H1 (cell line): ENCODE data around the gene IFT122. TPM values are rescaled to one million over a fixed set of nuclear protein-coding genes. Genes with fewer than 3 reads are reported as not detected.

Experiments used
- CTCF ChIA-PET: fragments of 300-600 bp; sonication (Branson Sonifier 250); formaldehyde crosslinking; loops from one replicate; lab custom pipeline; 2021; ENCODE audit not compliant: partially characterized antibody; lab: Charles Lee
- POLR2A ChIA-PET: fragments of 300-600 bp; sonication (Branson Sonifier 250); formaldehyde crosslinking; loops from one replicate; lab custom pipeline; 2021; ENCODE audit warnings: inconsistent platforms; ENCODE audit not compliant: partially characterized antibody; lab: Charles Lee
- DNase-seq, 2 experiments: peaks; one replicate each; pipeline versions ENCODE4 v3.0.0 to v3.0.0-alpha.2; 2010 to 2022; ENCODE audit warnings: low spot score in 2 of 2, low read depth in 1 of 2, mixed read lengths in 1 of 2
- FAIRE-seq: peaks from 2 replicates; lab custom pipeline; 2011; peaks lifted over from hg19 to GRCh38; lab: Jason Lieb, UNC
- H2AFZ ChIP-seq: 2 replicates; pipeline ENCODE4 v1.8.1; 2012; ENCODE audit warnings: low read length, inconsistent platforms
- H2AK5ac ChIP-seq: 2 replicates; pipeline ENCODE4 v1.6.1; 2013; ENCODE audit warnings: low read depth, low read length
- H2BK120ac ChIP-seq: replicated peaks from 2 replicates; pipeline ENCODE3; 2013; ENCODE audit warnings: low read depth, low read length, inconsistent platforms
- H2BK12ac ChIP-seq: 2 replicates; pipeline ENCODE4 v1.6.1; 2013; ENCODE audit warnings: low read depth, low read length
- H2BK15ac ChIP-seq: 2 replicates; pipeline ENCODE4 v1.6.1; 2013; ENCODE audit warnings: low read length
- H2BK20ac ChIP-seq: 2 replicates; pipeline ENCODE4 v1.6.1; 2013; ENCODE audit warnings: low read length
- H2BK5ac ChIP-seq: 2 replicates; pipeline ENCODE4 v1.6.1; 2013; ENCODE audit warnings: low read depth, low read length
- H3K14ac ChIP-seq: 2 replicates; pipeline ENCODE4 v1.6.1; 2013; ENCODE audit warnings: inconsistent platforms; ENCODE audit not compliant: insufficient read length
- H3K18ac ChIP-seq: 2 replicates; pipeline ENCODE4 v1.6.1; 2013; ENCODE audit warnings: low read length; ENCODE audit errors: extremely low read depth
- H3K23ac ChIP-seq: 2 replicates; pipeline ENCODE4 v1.6.1; 2013; ENCODE audit warnings: inconsistent platforms; ENCODE audit not compliant: insufficient read length
- H3K23me2 ChIP-seq: 2 replicates; pipeline ENCODE4 v1.6.1; 2013; ENCODE audit warnings: low read depth, low read length
- H3K27ac ChIP-seq: 2 replicates; pipeline ENCODE4 v1.6.1; 2011; ENCODE audit warnings: low read depth, low read length, inconsistent platforms
- H3K27me3 ChIP-seq, 4 experiments: replicated peaks in 1 of 4; 1 replicate in 1 of 4; 2 replicates in 3 of 4; pipeline versions ENCODE4 v1.6.1 to v1.8.1; 2011 to 2013; ENCODE audit warnings: low read length in 3 of 4, mild to moderate bottlenecking in 3 of 4, inconsistent platforms in 2 of 4, mixed read lengths in 2 of 4, moderate library complexity in 1 of 4; ENCODE audit not compliant: control insufficient read depth in 3 of 4, insufficient read depth in 3 of 4; ENCODE audit errors: extremely low read depth in 1 of 4
- H3K36me3 ChIP-seq, 4 experiments: 2 replicates each; pipeline versions ENCODE4 v1.6.1 to v1.8.1; 2011 to 2013; ENCODE audit warnings: mild to moderate bottlenecking in 4 of 4, low read length in 3 of 4, moderate library complexity in 2 of 4, control low read depth in 1 of 4, inconsistent platforms in 1 of 4; ENCODE audit not compliant: insufficient read depth in 4 of 4, control insufficient read depth in 2 of 4
- H3K4ac ChIP-seq: replicated peaks from 2 replicates; pipeline ENCODE3; 2013; ENCODE audit warnings: low read length, low read depth, mixed read lengths, inconsistent platforms; ENCODE audit not compliant: insufficient read length
- H3K4me1 ChIP-seq, 4 experiments: replicated peaks in 1 of 4; 1 replicate in 1 of 4; 2 replicates in 3 of 4; pipeline versions ENCODE4 v1.6.1 to v1.8.1; 2011 to 2013; ENCODE audit warnings: low read length in 3 of 4, inconsistent platforms in 2 of 4, mixed read lengths in 1 of 4; ENCODE audit not compliant: insufficient read depth in 4 of 4, control insufficient read depth in 3 of 4
- H3K4me2 ChIP-seq, 2 experiments: 2 replicates each; pipeline versions ENCODE4 v1.6.1 to v1.8.1; 2011 to 2013; ENCODE audit warnings: low read depth in 2 of 2, low read length in 2 of 2, control low read depth in 1 of 2, inconsistent platforms in 1 of 2, mild to moderate bottlenecking in 1 of 2; ENCODE audit not compliant: insufficient read depth in 1 of 2
- H3K4me3 ChIP-seq, 4 experiments: fragments of 200-600, 300-600 bp in 1 of 4; sonication (generic), shearing (Covaris generic), sonication (Bioruptor Twin) in 1 of 4; 2 replicates each; pipeline versions ENCODE4 v1.5.1 to v1.8.1; 2011 to 2016; ENCODE audit warnings: low read length in 4 of 4, low read depth in 3 of 4, control low read depth in 2 of 4, inconsistent platforms in 2 of 4, mild to moderate bottlenecking in 2 of 4, mixed read lengths in 1 of 4, moderate library complexity in 1 of 4; ENCODE audit not compliant: insufficient read depth in 2 of 4; ENCODE audit errors: extremely low read depth in 1 of 4
- H3K56ac ChIP-seq: replicated peaks from 2 replicates; pipeline ENCODE3; 2013; ENCODE audit warnings: low read depth, mild to moderate bottlenecking, mixed read lengths, low read length, inconsistent platforms; ENCODE audit not compliant: insufficient read length
- H3K79me1 ChIP-seq: 2 replicates; pipeline ENCODE4 v1.6.1; 2013; ENCODE audit warnings: low read depth, low read length, control low read depth
- H3K79me2 ChIP-seq, 2 experiments: 2 replicates each; pipeline versions ENCODE4 v1.6.1 to v1.8.1; 2012 to 2013; ENCODE audit warnings: low read length in 2 of 2, mild to moderate bottlenecking in 2 of 2, inconsistent platforms in 1 of 2; ENCODE audit not compliant: insufficient read depth in 2 of 2, control insufficient read depth in 1 of 2
- H3K9ac ChIP-seq, 4 experiments: replicated peaks in 1 of 4; 1 replicate in 1 of 4; 2 replicates in 3 of 4; pipeline versions ENCODE4 v1.6.1 to v1.8.1; 2011 to 2013; ENCODE audit warnings: low read depth in 3 of 4, low read length in 3 of 4, control low read depth in 2 of 4, mild to moderate bottlenecking in 2 of 4, moderate library complexity in 2 of 4, inconsistent platforms in 1 of 4; ENCODE audit errors: extremely low read depth in 1 of 4
- H3K9me3 ChIP-seq, 2 experiments: 2 replicates each; pipeline versions ENCODE4 v1.6.1 to v1.8.1; 2012 to 2013; ENCODE audit warnings: mild to moderate bottlenecking in 2 of 2, moderate library complexity in 2 of 2, control low read depth in 1 of 2, inconsistent platforms in 1 of 2, low read depth in 1 of 2, low read length in 1 of 2, mixed read lengths in 1 of 2; ENCODE audit not compliant: insufficient read depth in 2 of 2
- H4K20me1 ChIP-seq, 2 experiments: replicated peaks in 1 of 2; 2 replicates each; pipeline versions ENCODE3 to v1.8.1; 2011 to 2013; ENCODE audit warnings: inconsistent platforms in 2 of 2, low read length in 2 of 2, mild to moderate bottlenecking in 1 of 2; ENCODE audit not compliant: insufficient read depth in 2 of 2, control insufficient read depth in 1 of 2
- H4K5ac ChIP-seq: 2 replicates; pipeline ENCODE4 v1.6.1; 2013; ENCODE audit warnings: low read length, low read depth, mixed read lengths, inconsistent platforms; ENCODE audit not compliant: insufficient read length
- H4K8ac ChIP-seq: 2 replicates; pipeline ENCODE4 v1.8.0; 2013; ENCODE audit warnings: mild to moderate bottlenecking, moderate library complexity, low read length, inconsistent platforms; ENCODE audit not compliant: insufficient read depth; ENCODE audit errors: extremely low read depth
- H4K91ac ChIP-seq: replicated peaks from 2 replicates; pipeline ENCODE3; 2013; ENCODE audit warnings: low read length, mixed read lengths, inconsistent platforms; ENCODE audit not compliant: insufficient read length
- BRCA1 ChIP-seq: IDR thresholded peaks from 2 replicates; pipeline ENCODE4 v1.6.1; 2012; ENCODE audit warnings: low read depth, low read length, improper control_type of control experiment
- CHD2 ChIP-seq: IDR thresholded peaks from 2 replicates; pipeline ENCODE4 v1.6.1; 2012; ENCODE audit warnings: low read length, improper control_type of control experiment
- GABPA ChIP-seq: IDR thresholded peaks from 2 replicates; pipeline ENCODE4 v1.6.1; 2011; ENCODE audit warnings: mild to moderate bottlenecking, low read length, moderate library complexity, borderline replicate concordance; ENCODE audit not compliant: insufficient read depth
- KDM5A ChIP-seq: fragments of 200-600 bp; IDR thresholded peaks from 2 replicates; pipeline ENCODE4 v1.7.1; 2012; ENCODE audit warnings: mild to moderate bottlenecking, low read length, inconsistent platforms, mixed read lengths
- POLR2A ChIP-seq, 2 experiments: IDR thresholded peaks; 1 replicate in 1 of 2; 2 replicates in 1 of 2; pipeline ENCODE4 v1.6.1; 2011; ENCODE audit warnings: low read depth in 2 of 2, low read length in 2 of 2, mild to moderate bottlenecking in 2 of 2; ENCODE audit errors: control extremely low read depth in 1 of 2
- POLR2AphosphoS5 ChIP-seq: IDR thresholded peaks from 2 replicates; pipeline ENCODE4 v1.6.1; 2011; ENCODE audit warnings: low read depth, low read length
- RAD21 ChIP-seq, 2 experiments: IDR thresholded peaks in 1 of 2; conservative IDR thresholded peaks in 1 of 2; 2 replicates each; pipeline ENCODE4 v1.6.1; 2011; ENCODE audit warnings: low read depth in 2 of 2, low read length in 2 of 2, improper control_type of control experiment in 1 of 2, inconsistent platforms in 1 of 2, mild to moderate bottlenecking in 1 of 2, moderate library complexity in 1 of 2
- SP1 ChIP-seq: IDR thresholded peaks from 2 replicates; pipeline ENCODE4 v1.6.1; 2011; ENCODE audit warnings: low read depth, low read length
- WGBS, 2 experiments: shearing (Covaris generic) in 1 of 2; methylation state at CpG; one replicate each; pipeline versions ENCODE4 v1.1.6 to v1.1.7; 2013 to 2015; ENCODE audit warnings: low lambda C conversion rate in 2 of 2, mixed read lengths in 2 of 2, inconsistent platforms in 1 of 2, low coverage in 1 of 2, missing lambda C conversion rate in 1 of 2; ENCODE audit not compliant: insufficient replicate concordance in 2 of 2, insufficient coverage in 1 of 2, insufficient read length in 1 of 2; ENCODE audit errors: extremely low coverage in 1 of 2, missing lambda C conversion rate in 1 of 2; 5-methylcytosine and 5-hydroxymethylcytosine counted together
- polyA plus RNA-seq, 7 experiments: library from polyadenylated mRNA; depleted of rRNA in 3 of 7; stranded (reverse) in 5 of 7; unstranded in 2 of 7; fragments of >200 nt in 5 of 7; fragments of 200-250 nt in 2 of 7; gene quantifications; 1 replicate in 5 of 7; 2 replicates in 1 of 7; 4 replicates in 1 of 7; pipeline versions ENCODE4 v1.2.1 to v1.2.3, GENCODE V29; 2011 to 2013; ENCODE audit warnings: missing spikeins in 2 of 7, mixed read lengths in 2 of 7
- total RNA-seq: library from RNA; stranded (reverse); fragmentation: NEBNext Ultra II Directional; extraction: Animal tissue kit (Norgen Biotek cat#: 25700); gene quantifications from 2 replicates; pipeline ENCODE4 v1.2.1, GENCODE V29; 2021

Gene IFT122
- total and polyA plus RNA-seq, 2 of the 8 experiments (the other 6 are each of a cell fraction or from before 2014, with no cell fraction given) = 23.7 to 25.1 TPM

GRCh38 chr3:129519896-129520715 is 80.1 kb downstream of the IFT122 start:
- no peak overlapping the region for H3K4me2 ChIP-seq
- ChIA-PET CTCF (interaction anchor here (2.4 kb wide), 1 partner anchor 28 kb away, joined by 7 read pairs; no protein-coding TSS in a partner anchor), POLR2A (interaction anchor here (0.6 kb wide), 1 partner anchor 10 kb away, joined by 3 read pairs; no protein-coding TSS in a partner anchor)
- no peaks in the 10 kb centered on the region; a peak in 2 of 8 replicates for H3K36me3 ChIP-seq
- no peaks in the 10 kb centered on the region for H3K23me2 ChIP-seq
- H3K9ac ChIP-seq = no peak overlapping the region
- WGBS, 2 experiments = 88% methylated on average over 15 of the region's 15 CpGs; no CpG with 5 or more reads in 1 of the 2 experiments
- H3K18ac ChIP-seq = no peak overlapping the region
- H2AFZ ChIP-seq = no peak overlapping the region
- H2BK5ac ChIP-seq = no peak overlapping the region
- no peaks in the 10 kb centered on the region; a peak in 1 of 7 replicates for H3K4me1 ChIP-seq
- no peak for FAIRE-seq
- no peak overlapping the region for H3K14ac ChIP-seq
- no peak overlapping the region; the same call in 1 of the 2 replicates for H4K8ac ChIP-seq
- no peaks in the 10 kb centered on the region for H3K79me1 ChIP-seq
- H3K27me3 ChIP-seq = no peaks in the 10 kb centered on the region
- H2BK12ac ChIP-seq = no peak overlapping the region
- H3K56ac ChIP-seq = no peak overlapping the region
- no peak overlapping the region for H3K4ac ChIP-seq
- H3K4me3 ChIP-seq = no peak overlapping the region
- H4K5ac ChIP-seq = no peak overlapping the region
- no peak for TF ChIP-seq KDM5A
- no peak for TF ChIP-seq CHD2
- no peak for TF ChIP-seq RAD21 (IDR thresholded peaks at IDR 0.05 in 1 of 2, conservative IDR thresholded peaks at IDR 0.05 in 1 of 2; ENCODE audit: low read depth in 2 of 2, low read length in 2 of 2)
- no peak for TF ChIP-seq POLR2AphosphoS5
- TF ChIP-seq BRCA1 = no peak
- TF ChIP-seq POLR2A (IDR thresholded peaks at IDR 0.05; ENCODE audit: control extremely low read depth in 1 of 2, low read depth in 2 of 2, low read length in 2 of 2) = no peak
- TF ChIP-seq GABPA = no peak
- no peak for TF ChIP-seq SP1
- H4K91ac ChIP-seq = no peak overlapping the region
- DNase-seq = no peak
- H3K79me2 ChIP-seq = no peaks in the 10 kb centered on the region
- H2BK15ac ChIP-seq = no peak overlapping the region
- no peak overlapping the region for H2BK20ac ChIP-seq
- no peak overlapping the region for H3K23ac ChIP-seq
- H2BK120ac ChIP-seq = no peak overlapping the region
- no peaks in the 10 kb centered on the region for H4K20me1 ChIP-seq
- H3K27ac ChIP-seq = no peak overlapping the region
- H2AK5ac ChIP-seq = no peak overlapping the region
- H3K9me3 ChIP-seq = no peaks in the 10 kb centered on the region
